ENCODE data around the gene ZNF384. TPM values are rescaled to one million over a fixed set of nuclear protein-coding genes. Genes with fewer than 3 reads are reported as not detected.
A peak's percentile ranks its signal among the peaks of the same experiment; 100 is the strongest.

The ZNF384 gene
- total and polyA plus RNA-seq, 4 donors: 29.0 to 50.8 (median 31.8) TPM

- Histone ChIP-seq H3K4me1 (ENCODE audit: control insufficient read depth in 5 of 5, insufficient read depth in 5 of 5, low read length in 5 of 5) (peaks cover 0 to 22% (median 0%) of the 10 kb centered on the region in 5 donors), H3K4me3 (no peak overlapping the region), H3K9me3 (ENCODE audit: control insufficient read depth in 4 of 4, insufficient read depth in 3 of 4, low read length in 3 of 4) (no peaks in the 10 kb centered on the region), H3K36me3 (ENCODE audit: control insufficient read depth in 4 of 4, insufficient read depth in 4 of 4, low read length in 4 of 4) (no peaks in the 10 kb centered on the region), H3K27me3 (ENCODE audit: control insufficient read depth in 3 of 3, insufficient read depth in 3 of 3, low read length in 2 of 3) (peaks cover 0 to 2% (median 0%) of the 10 kb centered on the region in 3 donors), H3K9ac (ENCODE audit: insufficient read depth in 1 of 2, low read length in 2 of 2) (no peak overlapping the region), H3K27ac (ENCODE audit: low read depth in 1 of 2, low read length in 1 of 2) (peak overlapping the region in 1 of 2 donors; percentile 24)
- ATAC-seq (ENCODE audit: insufficient read depth, low FRiP score): peak; percentile 5
- no peak for TF ChIP-seq CTCF (IDR thresholded peaks at IDR 0.05; ENCODE audit: control extremely low read depth, extremely low read depth)
- DNase-seq: no peak
- 73 to 79% methylated on average over 3 of the region's 3 CpGs for WGBS, 2 donors
Measured at GRCh38 chr12:6631549-6631961, 57.6 kb downstream of the ZNF384 start.

GRCh38 chr12:6630736-6631135, 58.4 kb downstream of the ZNF384 start:
- H3K9me3 ChIP-seq (ENCODE audit: control insufficient read depth in 4 of 4, insufficient read depth in 3 of 4, low read length in 3 of 4): no peaks in the 10 kb centered on the region
- H3K36me3 ChIP-seq (ENCODE audit: control insufficient read depth in 4 of 4, insufficient read depth in 4 of 4, low read length in 4 of 4): no peaks in the 10 kb centered on the region
- TF ChIP-seq CTCF (IDR thresholded peaks at IDR 0.05; ENCODE audit: control extremely low read depth, extremely low read depth): no peak
- peak; percentile 48 to 57 (median 48) for DNase-seq
- H3K27ac ChIP-seq (ENCODE audit: low read depth in 1 of 2, low read length in 1 of 2): peak overlapping the region in 1 of 2 donors; percentile 24
- peaks cover 0 to 22% (median 0%) of the 10 kb centered on the region in 5 donors for H3K4me1 ChIP-seq (ENCODE audit: control insufficient read depth in 5 of 5, insufficient read depth in 5 of 5, low read length in 5 of 5)
- ATAC-seq (ENCODE audit: insufficient read depth, low FRiP score): no peak
- 60 to 83% methylated on average over 5 of the region's 5 CpGs for WGBS, 2 donors
- H3K27me3 ChIP-seq (ENCODE audit: control insufficient read depth in 3 of 3, insufficient read depth in 3 of 3, low read length in 2 of 3): peaks cover 0 to 2% (median 0%) of the 10 kb centered on the region in 3 donors
- no peak overlapping the region for H3K9ac ChIP-seq (ENCODE audit: insufficient read depth in 1 of 2, low read length in 2 of 2)
- no peak overlapping the region for H3K4me3 ChIP-seq

GRCh38 chr12:6627616-6628015, 61.6 kb downstream of the ZNF384 start:
- TF ChIP-seq CTCF (IDR thresholded peaks at IDR 0.05; ENCODE audit: control extremely low read depth, extremely low read depth): no peak
- DNase-seq (peak in 2 of 3 donors; percentile 56 to 73), ATAC-seq (ENCODE audit: insufficient read depth, low FRiP score) (no peak)
- H3K27me3 ChIP-seq (ENCODE audit: control insufficient read depth in 3 of 3, insufficient read depth in 3 of 3, low read length in 2 of 3): peaks cover 0 to 2% (median 0%) of the 10 kb centered on the region in 3 donors
- H3K36me3 ChIP-seq (ENCODE audit: control insufficient read depth in 4 of 4, insufficient read depth in 4 of 4, low read length in 4 of 4): no peaks in the 10 kb centered on the region
- H3K4me1 ChIP-seq (ENCODE audit: control insufficient read depth in 5 of 5, insufficient read depth in 5 of 5, low read length in 5 of 5): peaks cover 0 to 16% (median 0%) of the 10 kb centered on the region in 5 donors
- 29 to 50% methylated on average over 7 of the region's 7 CpGs for WGBS, 2 donors
- no peak overlapping the region for H3K9ac ChIP-seq (ENCODE audit: insufficient read depth in 1 of 2, low read length in 2 of 2)
- no peak overlapping the region for H3K4me3 ChIP-seq
- no peaks in the 10 kb centered on the region for H3K9me3 ChIP-seq (ENCODE audit: control insufficient read depth in 4 of 4, insufficient read depth in 3 of 4, low read length in 3 of 4)
- H3K27ac ChIP-seq (ENCODE audit: low read depth in 1 of 2, low read length in 1 of 2): no peak overlapping the region

Measured in lung (tissue), 12 donors.